ENCODE data around the gene SEC14L2. TPM values are rescaled to one million over a fixed set of nuclear protein-coding genes. Genes with fewer than 3 reads are reported as not detected.

Gene SEC14L2
- total and polyA plus RNA-seq, 2 experiments from 2014 or later = 23.3 to 41.9 TPM

DNA sequence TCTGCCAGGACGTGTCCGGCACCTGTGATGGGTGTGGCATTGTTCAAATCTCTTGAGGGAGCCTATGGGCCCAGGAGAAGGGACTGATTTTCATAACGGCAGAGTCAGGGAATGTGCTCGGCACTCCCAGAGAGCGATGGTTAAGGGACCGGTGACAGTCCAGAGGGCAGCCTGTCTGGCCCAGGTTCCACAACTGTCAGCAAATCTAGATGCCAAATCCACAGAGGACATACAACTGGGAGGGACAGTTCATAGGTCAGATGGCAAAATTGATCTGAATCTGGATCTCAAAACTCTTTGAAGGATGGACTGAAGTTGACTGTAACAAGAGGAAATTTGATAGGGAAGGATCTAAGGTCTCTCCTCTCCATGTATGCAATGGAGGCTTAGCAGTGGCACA, 7.5 kb downstream of the SEC14L2 start:
- no peak overlapping the region for H3K4me3 ChIP-seq
- no peak overlapping the region for H2AFZ ChIP-seq
- H4K20me1 ChIP-seq (ENCODE audit: insufficient read depth) = no peaks in the 10 kb centered on the region
- no peak overlapping the region for H3K9ac ChIP-seq
- DNase-seq = no peak
- 84 to 88% methylated on average over 6 of the region's 6 CpGs for WGBS, 2 experiments (ENCODE audit: low coverage in 1 of 2, low lambda C conversion rate in 2 of 2, missing lambda C conversion rate in 2 of 2)
- no peak overlapping the region for H3K4me2 ChIP-seq (ENCODE audit: unreplicated experiment)
- peaks cover 29% of the 10 kb centered on the region for H3F3A ChIP-seq (ENCODE audit: insufficient read depth)
- H3K27me3 ChIP-seq (replicated peaks; ENCODE audit: insufficient read depth) = no peaks in the 10 kb centered on the region
- H3K9me3 ChIP-seq (ENCODE audit: low read depth) = no peaks in the 10 kb centered on the region
- no peak overlapping the region for H3K27ac ChIP-seq
- H3K79me2 ChIP-seq (ENCODE audit: insufficient read depth) = peaks cover 78% of the 10 kb centered on the region
- peaks cover 31% of the 10 kb centered on the region for H3K4me1 ChIP-seq (ENCODE audit: insufficient read depth)
- peaks cover 12% of the 10 kb centered on the region; the same call in 1 of the 2 replicates for H3K36me3 ChIP-seq (ENCODE audit: low read depth)
- in situ Hi-C loops (cut with MboI) = no loop called here
- TF ChIP-seq EZH2 (IDR thresholded peaks at IDR 0.05; ENCODE audit: insufficient read depth, poor library complexity, severe bottlenecking) (no peak), EZH2phosphoT487 (IDR thresholded peaks at IDR 0.05; ENCODE audit: insufficient read depth, low read depth) (no peak)
- H3K9me2 ChIP-seq (ENCODE audit: insufficient read depth) = no peaks in the 10 kb centered on the region

DNA sequence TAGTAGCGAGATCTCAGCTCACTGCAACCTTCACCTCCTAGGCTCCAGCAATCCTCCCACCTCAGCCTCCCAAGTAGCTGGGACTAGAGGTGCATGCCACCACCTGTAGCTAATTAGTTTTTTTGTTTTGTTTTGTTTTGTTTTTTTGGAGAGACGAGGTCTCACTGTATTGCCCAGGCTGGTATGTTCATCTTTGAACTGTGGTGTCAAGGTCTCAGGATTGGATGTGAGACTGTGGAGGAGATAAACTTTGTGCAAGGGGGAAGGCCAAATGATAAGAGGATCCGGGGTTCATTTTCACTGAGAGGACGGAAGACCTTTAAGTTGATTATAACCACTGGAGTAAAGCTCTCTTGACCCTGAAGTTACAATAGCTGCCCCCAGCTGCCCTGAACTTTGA, 8.9 kb downstream of the SEC14L2 start:
- Histone ChIP-seq H3K4me2 (ENCODE audit: unreplicated experiment) (no peak overlapping the region), H3K36me3 (ENCODE audit: low read depth) (peaks cover 26% of the 10 kb centered on the region), H4K20me1 (ENCODE audit: insufficient read depth) (no peaks in the 10 kb centered on the region), H3K27ac (no peak overlapping the region), H3K79me2 (ENCODE audit: insufficient read depth) (peaks cover 78% of the 10 kb centered on the region), H3F3A (ENCODE audit: insufficient read depth) (peaks cover 36% of the 10 kb centered on the region), H3K4me1 (ENCODE audit: insufficient read depth) (peaks cover 28% of the 10 kb centered on the region), H3K9me2 (ENCODE audit: insufficient read depth) (no peaks in the 10 kb centered on the region), H3K9me3 (ENCODE audit: low read depth) (no peaks in the 10 kb centered on the region), H2AFZ (no peak overlapping the region), H3K27me3 (replicated peaks; ENCODE audit: insufficient read depth) (no peaks in the 10 kb centered on the region), H3K4me3 (no peak overlapping the region), H3K9ac (no peak overlapping the region)
- DNase-seq = no peak
- no peak for TF ChIP-seq EZH2 (IDR thresholded peaks at IDR 0.05; ENCODE audit: insufficient read depth, poor library complexity, severe bottlenecking)
- no peak for TF ChIP-seq EZH2phosphoT487 (IDR thresholded peaks at IDR 0.05; ENCODE audit: insufficient read depth, low read depth)
- WGBS, 2 experiments (ENCODE audit: low coverage in 1 of 2, low lambda C conversion rate in 2 of 2, missing lambda C conversion rate in 2 of 2) = 91 to 92% methylated on average over 4 of the region's 4 CpGs
- in situ Hi-C loops (cut with MboI) = no loop called here

- in situ Hi-C loops (cut with MboI) = no loop called here
- 81 to 82% methylated on average over 6 of the region's 6 CpGs for WGBS, 2 experiments (ENCODE audit: low coverage in 1 of 2, low lambda C conversion rate in 2 of 2, missing lambda C conversion rate in 2 of 2)
- peaks cover 33% of the 10 kb centered on the region for H3K36me3 ChIP-seq (ENCODE audit: low read depth)
Observed at GRCh38 chr22:30406400-30406799, 9.6 kb downstream of the SEC14L2 start.

DNA sequence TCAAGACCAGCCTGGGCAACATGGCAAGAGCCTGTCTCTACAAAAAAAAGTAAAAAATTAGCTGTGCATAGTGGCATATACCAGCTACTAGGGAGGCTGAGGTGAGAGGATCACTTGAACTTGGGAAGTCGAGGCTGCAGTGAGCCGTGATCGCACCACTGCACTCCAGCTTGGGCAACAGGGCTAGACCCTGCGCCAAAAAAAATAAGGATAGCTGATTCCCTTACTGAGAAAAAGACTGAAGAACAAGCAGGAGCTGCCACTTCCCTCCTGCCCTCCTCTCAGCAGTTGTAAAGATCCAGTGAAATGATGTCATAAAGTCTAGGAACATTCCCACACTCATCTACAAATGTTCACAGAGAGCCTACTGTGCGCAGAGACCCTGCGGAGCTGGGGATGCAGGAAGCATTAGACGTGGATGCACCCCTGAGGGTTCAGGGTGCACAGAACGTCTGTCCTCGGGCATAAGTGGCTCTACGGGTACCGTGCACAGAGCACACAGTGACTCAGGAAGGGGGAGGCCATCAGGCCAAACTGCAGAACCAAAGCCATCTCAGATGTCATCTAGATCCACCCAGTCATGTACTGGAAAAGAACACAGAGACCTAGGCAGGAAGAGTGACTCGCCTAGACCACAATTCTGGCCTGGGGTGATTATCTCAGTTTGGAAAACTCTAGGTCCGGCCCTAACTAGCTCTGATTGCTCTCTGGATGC, 11.7 kb downstream of the SEC14L2 start:
- in situ Hi-C loops (cut with MboI) = no loop called here
- peak; percentile 90 for DNase-seq
- TF ChIP-seq EZH2phosphoT487 (IDR thresholded peaks at IDR 0.05; ENCODE audit: insufficient read depth, low read depth) (no peak), EZH2 (IDR thresholded peaks at IDR 0.05; ENCODE audit: insufficient read depth, poor library complexity, severe bottlenecking) (no peak)
- peak overlapping the region; percentile 69 for H3K9ac ChIP-seq
- H3K27ac ChIP-seq = peak overlapping the region; percentile 91
- H3K9me3 ChIP-seq (ENCODE audit: low read depth) = no peaks in the 10 kb centered on the region
- H4K20me1 ChIP-seq (ENCODE audit: insufficient read depth) = no peaks in the 10 kb centered on the region
- H3K36me3 ChIP-seq (ENCODE audit: low read depth) = peaks cover 39% of the 10 kb centered on the region
- H3K4me1 ChIP-seq (ENCODE audit: insufficient read depth) = peaks cover 21% of the 10 kb centered on the region
- H3K79me2 ChIP-seq (ENCODE audit: insufficient read depth) = peaks cover 67% of the 10 kb centered on the region
- H3K4me2 ChIP-seq (ENCODE audit: unreplicated experiment) = no peak overlapping the region
- H3K9me2 ChIP-seq (ENCODE audit: insufficient read depth) = no peaks in the 10 kb centered on the region
- 0 out of 2 replicates have a peak overlapping the region, but pooled peaks have one; percentile 30 for H3K4me3 ChIP-seq
- no peaks in the 10 kb centered on the region for H3K27me3 ChIP-seq (replicated peaks; ENCODE audit: insufficient read depth)
- WGBS, 2 experiments (ENCODE audit: low coverage in 1 of 2, low lambda C conversion rate in 2 of 2, missing lambda C conversion rate in 2 of 2) = 50 to 51% methylated on average over 13 of the region's 13 CpGs
- H2AFZ ChIP-seq = no peak overlapping the region
- peaks cover 49% of the 10 kb centered on the region for H3F3A ChIP-seq (ENCODE audit: insufficient read depth)

More at GRCh38 chr22:30406400-30406799, 9.6 kb downstream of the SEC14L2 start:
- no peak overlapping the region for H2AFZ ChIP-seq
- H4K20me1 ChIP-seq (ENCODE audit: insufficient read depth) = no peaks in the 10 kb centered on the region
- no peaks in the 10 kb centered on the region for H3K9me3 ChIP-seq (ENCODE audit: low read depth)
- DNase-seq = no peak
- no peak overlapping the region for H3K27ac ChIP-seq
- H3F3A ChIP-seq (ENCODE audit: insufficient read depth) = peaks cover 36% of the 10 kb centered on the region
- TF ChIP-seq EZH2 (IDR thresholded peaks at IDR 0.05; ENCODE audit: insufficient read depth, poor library complexity, severe bottlenecking) = no peak
- TF ChIP-seq EZH2phosphoT487 (IDR thresholded peaks at IDR 0.05; ENCODE audit: insufficient read depth, low read depth) = no peak
- H3K79me2 ChIP-seq (ENCODE audit: insufficient read depth) = peaks cover 75% of the 10 kb centered on the region
- no peak overlapping the region for H3K9ac ChIP-seq
- no peaks in the 10 kb centered on the region for H3K27me3 ChIP-seq (replicated peaks; ENCODE audit: insufficient read depth)
- no peak overlapping the region for H3K4me3 ChIP-seq
- H3K9me2 ChIP-seq (ENCODE audit: insufficient read depth) = no peaks in the 10 kb centered on the region
- no peak overlapping the region for H3K4me2 ChIP-seq (ENCODE audit: unreplicated experiment)
- peaks cover 28% of the 10 kb centered on the region for H3K4me1 ChIP-seq (ENCODE audit: insufficient read depth)
